Left cardiac atrium (tissue), 4 donors: Measurements from ENCODE around the gene CFAP68. TPM values are rescaled to one million over a fixed set of nuclear protein-coding genes. Genes with fewer than 3 reads are reported as not detected.

Experiments
- ATAC-seq, 2 donors: fragments of 200-7000 bp; cut with Tn5 transposase; one replicate each; pipeline ENCODE4 v1.9.1; 2020; ENCODE audit warnings: mild to moderate bottlenecking in 2 of 2, moderate library complexity in 2 of 2
- DNase-seq: peaks from one replicate; pipeline ENCODE4 v3.0.0-alpha.2; 2020
- intact Hi-C, 2 donors: fragments of 100-400 bp; cut with DNase I; formaldehyde crosslinking; loops; one replicate each; pipeline versions ENCODE4 v1.14.1 to v1.15.1; 2022 to 2023
- long read RNA-seq: library from polyadenylated mRNA; unstranded; transcript quantifications from one replicate; pipeline ENCODE4 v2.0.0, GENCODE V29; 2021
- total RNA-seq, 2 donors: library from RNA; stranded (reverse); fragmentation: NEBNext Ultra II Directional; extraction: Animal tissue kit (Norgen Biotek cat#: 25700); gene quantifications; one replicate each; pipeline ENCODE4 v1.2.1, GENCODE V29; 2021
- donor health status: DM: no; HTN: yes; CAD: no.
- donor health status: DM: no; HTN: yes; CAD: no; lungs with severe emphysema.
- donor health status: DM: yes; HTN: yes; CAD: no.
- donor health status: Dilated cardiomyopathy.

CFAP68 gene, protein sequence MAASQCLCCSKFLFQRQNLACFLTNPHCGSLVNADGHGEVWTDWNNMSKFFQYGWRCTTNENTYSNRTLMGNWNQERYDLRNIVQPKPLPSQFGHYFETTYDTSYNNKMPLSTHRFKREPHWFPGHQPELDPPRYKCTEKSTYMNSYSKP
- 10 to 100 TPM; 17.1 to 22.2 TPM for total RNA-seq
- long read RNA-seq, partial matches to known transcripts, result 0 of 1 reads
- long read RNA-seq, other reads (novel, unspliced or antisense), result 0 of 1 reads

DNA sequence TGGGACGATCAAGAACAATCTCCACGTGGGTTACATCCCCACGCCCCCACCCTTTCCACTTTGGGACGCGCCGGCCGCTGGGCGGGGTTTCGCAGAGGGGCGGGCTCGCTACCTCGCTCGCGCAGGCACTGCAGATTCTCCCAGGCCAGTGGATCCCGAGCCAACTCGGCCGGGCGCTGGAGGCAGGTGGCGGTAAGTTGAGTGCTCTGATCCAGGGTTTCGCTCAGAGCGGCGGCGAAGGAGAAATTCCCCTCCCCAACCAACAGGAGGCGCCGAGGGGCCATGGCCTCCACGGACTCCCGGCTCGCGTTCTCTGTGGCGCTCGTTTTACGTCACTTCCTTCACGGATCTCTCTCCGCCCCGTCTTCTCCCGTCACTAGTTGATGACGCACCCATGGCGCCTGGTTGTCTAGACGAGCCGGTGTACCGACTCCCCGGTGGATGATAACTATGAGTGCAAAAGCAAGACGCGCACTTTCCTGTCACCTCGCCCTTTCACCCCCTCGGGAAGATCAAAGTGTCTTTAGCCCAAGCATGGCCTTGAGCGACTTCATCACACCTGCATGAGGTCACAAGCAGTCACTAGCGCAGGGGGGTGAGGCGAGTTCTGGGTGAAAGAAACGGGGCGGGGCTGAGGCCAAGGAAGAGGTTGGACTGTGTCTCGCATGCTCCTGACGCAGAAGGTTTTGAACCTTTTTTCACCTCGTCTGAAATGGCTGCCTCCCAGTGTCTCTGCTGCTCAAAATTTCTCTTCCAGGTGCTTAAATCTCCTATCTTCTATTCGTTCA is at the start of gene CFAP68, which contains the start of gene FDXACB1:
CFAP68 (plus strand) TSS at position 693 of the 788 bp plus-strand sequence; CDS start at position 713, 20 bp downstream.
FDXACB1 (minus strand) TSS at position 317 of the 788 bp plus-strand sequence; CDS start at position 284, 33 bp downstream.
- peak; percentile 97 for DNase-seq
- intact Hi-C loops, result loop anchor here (2.0 to 10.0 kb wide), 4 partner anchors 53 to 104 kb away; partner anchors contain the start of gene DIXDC1 (in 1 of the 2)
- peak; percentile 96 to 97 for ATAC-seq

DNA sequence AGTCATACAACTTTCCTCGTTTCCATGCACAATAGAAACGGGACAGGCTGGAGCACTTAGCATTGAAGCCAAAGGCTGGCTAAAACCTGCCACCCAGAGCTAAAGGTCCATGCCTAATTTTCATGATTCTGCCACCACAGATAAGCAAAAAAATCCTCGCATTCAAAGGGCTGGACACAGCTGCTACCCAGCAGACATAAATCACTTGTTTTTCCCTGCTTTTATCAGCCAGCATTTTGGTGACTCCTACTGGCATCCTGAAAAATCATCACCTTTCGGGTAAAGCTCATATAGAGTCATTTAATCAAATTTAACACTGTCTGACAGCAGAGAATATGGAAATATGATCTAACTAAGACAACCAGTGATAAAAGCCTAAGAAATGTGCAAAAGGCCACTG is 45.8 kb upstream of the CFAP68 start:
- ATAC-seq (peak in 1 of 2 donors; percentile 71), DNase-seq (no peak)
- intact Hi-C loops, result loop anchor here in 1 of 2 donors (5.0 kb wide), 1 partner anchor 51 kb away; no protein-coding TSS in a partner anchor

DNA sequence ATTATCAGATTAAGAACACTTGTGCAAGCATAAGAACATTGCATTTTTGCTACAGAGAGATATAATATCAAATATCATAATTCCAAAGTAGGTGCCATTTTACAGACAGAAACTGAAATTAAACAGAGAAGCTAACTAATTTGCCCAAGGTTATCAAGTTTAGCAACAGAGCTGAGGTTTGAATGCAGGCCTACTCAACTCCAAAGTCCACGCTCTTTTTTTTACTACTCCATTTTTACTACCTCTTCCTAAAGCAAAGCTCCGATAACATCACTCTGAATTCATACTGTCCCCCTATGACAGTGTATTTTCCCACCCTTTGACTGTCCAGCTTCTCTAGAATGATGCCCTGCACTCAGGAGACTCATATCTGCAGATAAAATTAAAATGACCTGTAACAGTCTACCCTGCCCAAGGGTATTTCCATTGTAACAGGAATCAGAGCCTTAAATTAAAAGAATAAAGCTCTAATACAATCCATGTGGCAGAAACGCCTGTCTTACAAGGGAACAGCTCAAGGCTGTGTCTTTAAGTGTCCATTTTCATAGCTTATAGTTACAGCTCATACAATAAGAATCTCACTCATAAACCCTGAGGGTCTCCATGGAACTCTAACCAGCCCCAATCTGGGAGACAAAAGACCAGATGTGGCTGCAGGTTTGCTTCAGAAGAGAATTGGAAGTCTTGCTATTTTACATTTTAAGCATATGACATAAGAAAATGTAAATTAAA is 44.7 kb upstream of the CFAP68 start:
- intact Hi-C loops, result loop anchor here in 1 of 2 donors (5.0 kb wide), 1 partner anchor 52 kb away; no protein-coding TSS in a partner anchor
- DNase-seq, result no peak
- ATAC-seq, result no peak

DNA sequence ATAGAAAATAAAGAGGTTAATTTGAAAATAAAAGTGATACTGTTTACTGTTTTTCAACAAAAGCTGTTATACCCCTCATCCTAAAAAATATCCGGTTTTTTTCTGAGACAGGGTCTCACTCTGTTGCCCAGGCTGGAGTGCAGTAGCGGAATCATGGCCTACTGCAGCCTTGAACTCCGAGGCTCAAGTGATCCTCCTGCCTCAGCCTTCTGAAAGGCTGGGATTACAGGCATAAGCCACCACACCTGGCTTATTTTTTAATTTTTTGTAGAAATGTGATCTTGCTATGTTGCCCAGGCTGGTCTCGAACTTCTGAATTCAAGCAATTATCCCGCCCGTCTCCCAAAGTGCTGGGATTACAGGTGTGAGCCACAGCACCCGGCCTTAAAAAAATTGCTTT is 43.7 kb upstream of the CFAP68 start:
- ATAC-seq, result no peak
- DNase-seq, result no peak
- intact Hi-C loops, result no loop called here

DNA sequence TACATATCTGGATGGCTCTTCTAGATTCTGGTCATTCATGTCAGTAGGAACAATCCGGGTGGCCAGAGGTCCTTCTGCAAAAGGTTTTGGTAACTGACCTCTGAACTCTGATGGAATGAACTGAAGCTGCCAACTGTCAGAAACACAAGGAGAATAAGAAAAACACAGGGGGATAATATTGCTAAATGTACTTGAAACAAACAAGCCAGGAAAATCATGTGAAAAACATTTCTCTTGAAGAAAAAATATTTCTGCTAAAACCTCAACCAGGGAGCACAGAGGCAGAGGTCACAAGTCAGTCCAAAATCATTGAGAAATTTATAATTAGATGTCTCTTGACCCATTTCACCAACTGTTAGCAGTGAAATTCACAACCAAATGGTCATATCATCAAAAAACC is 43.2 kb upstream of the CFAP68 start:
- ATAC-seq (peak in 1 of 2 donors; percentile 58), DNase-seq (no peak)
- intact Hi-C loops, result no loop called here

DNA sequence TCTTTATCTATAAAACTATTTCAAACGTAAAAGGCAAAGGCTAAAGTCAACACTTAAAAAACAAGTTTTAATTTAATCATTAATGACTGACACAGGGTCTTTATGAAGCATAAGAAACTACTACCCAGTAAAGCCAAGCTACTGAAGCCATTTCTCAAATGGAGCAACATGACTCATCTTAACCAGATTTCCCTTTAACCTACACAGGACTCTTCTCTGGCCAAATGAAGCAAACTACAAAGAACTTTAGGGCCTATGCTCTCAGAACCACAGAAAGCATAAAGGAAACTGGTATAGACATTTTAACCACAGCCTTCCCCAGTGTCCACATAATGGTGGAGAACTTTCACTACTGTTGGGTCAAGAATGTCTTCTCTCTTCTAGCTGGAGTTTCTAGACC is 42.6 kb upstream of the CFAP68 start:
- DNase-seq, result no peak
- ATAC-seq, result no peak
- intact Hi-C loops, result no loop called here

DNA sequence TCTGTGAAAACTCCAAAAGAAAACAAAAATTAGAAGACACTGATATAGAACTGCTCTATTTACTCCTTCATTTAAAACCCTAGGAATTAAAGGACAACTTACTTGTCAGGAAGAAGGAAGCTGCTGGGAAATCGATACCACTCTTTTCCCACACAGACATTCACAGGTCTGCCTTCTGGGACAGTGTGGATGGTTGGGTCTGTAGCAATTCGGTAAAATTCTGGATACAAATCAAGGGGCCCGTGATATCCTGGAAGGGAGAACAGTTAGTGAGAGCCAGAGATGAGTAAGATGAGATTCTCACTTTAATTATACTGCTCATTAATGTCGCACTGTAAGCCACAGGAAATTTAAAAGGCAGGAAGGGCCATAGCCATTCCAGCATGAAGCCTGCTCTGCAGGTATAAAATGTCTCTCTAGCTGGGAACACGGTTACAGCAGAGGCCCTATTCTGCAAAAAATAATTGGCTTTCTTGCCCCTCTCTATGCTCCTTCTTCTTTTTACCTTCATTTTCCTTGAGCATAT is 41.9 kb upstream of the CFAP68 start:
- DNase-seq (no peak), ATAC-seq (no peak)
- intact Hi-C loops, result no loop called here

DNA sequence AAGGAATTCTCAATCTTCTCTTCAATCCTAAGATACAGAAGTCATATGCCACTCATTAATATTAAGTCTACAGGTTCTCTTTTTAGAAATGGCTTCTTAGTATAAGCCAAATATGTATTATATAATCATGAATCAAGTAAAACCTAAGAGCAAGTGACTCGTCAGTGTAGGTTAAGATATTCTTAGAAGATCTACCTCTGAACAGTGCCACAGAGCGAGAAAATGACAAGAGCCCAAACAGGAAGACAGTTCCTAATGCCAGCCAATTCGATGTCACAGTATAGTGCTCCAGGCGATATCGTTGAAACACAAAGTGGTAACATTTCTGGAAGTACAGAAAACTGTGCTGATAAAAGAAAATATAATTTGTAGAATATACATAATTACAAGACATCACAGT is 41.3 kb upstream of the CFAP68 start:
- intact Hi-C loops, result no loop called here
- DNase-seq, result no peak
- ATAC-seq, result no peak

DNA sequence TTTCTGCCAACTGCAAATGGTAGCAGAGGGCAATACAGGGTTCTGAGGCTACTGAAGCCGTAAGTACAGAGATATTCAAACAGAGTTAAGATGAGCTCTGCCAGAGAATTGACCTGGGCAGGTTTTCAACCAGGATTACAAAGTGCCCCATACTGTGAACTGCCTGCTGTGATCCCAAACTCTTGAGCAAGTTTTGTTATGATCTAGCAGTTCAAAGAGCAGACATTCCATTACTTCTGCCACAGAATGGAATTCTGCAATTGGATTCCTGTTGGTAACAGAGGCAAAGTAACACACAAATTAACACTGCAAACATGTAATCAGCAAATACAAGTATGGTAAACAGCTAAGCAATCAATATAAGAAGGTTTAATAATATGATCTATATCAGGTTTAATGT is 39.2 kb upstream of the CFAP68 start:
- ATAC-seq (no peak), DNase-seq (no peak)
- intact Hi-C loops, result loop anchor here (2.0 to 10.0 kb wide), 6 partner anchors 63 to 385 kb away; partner anchors contain the start of gene SIK2 (in 1 of the 2)

DNA sequence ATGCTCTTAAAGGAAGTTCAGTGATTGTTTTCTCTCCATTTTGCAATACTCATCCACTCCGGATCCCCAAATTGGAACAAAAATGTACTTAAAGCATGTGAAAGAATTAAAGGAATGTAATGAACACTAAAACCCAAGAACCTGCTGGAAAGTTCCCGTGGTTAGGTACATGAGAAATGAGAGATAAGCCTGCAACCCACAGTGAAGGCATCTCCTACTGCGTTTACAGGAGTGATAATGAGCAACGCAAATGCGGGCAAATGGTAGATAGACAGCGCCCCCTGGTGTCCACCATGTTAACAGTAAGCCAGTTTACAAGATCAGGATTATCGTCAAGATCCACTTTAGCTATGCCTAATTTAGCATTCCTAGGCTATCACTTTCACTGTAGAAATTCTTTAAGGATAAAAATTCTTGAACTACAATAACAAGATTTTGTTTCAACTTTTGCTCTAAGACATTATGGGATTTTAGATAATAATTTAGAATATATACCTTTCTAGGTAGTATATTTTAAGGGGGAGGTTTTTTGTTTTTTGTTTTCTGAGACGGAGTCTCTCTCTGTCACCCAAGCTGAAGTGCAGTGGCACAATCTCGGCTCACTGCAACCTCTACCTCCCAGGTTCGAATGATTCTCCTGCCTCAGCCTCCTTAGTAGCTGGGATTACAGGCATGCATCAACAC is 37.8 kb upstream of the CFAP68 start:
- intact Hi-C loops, result loop anchor here (2.0 to 10.0 kb wide), 7 partner anchors 64 to 387 kb away; partner anchors contain the start of gene SIK2 (in 1 of the 2)

DNA sequence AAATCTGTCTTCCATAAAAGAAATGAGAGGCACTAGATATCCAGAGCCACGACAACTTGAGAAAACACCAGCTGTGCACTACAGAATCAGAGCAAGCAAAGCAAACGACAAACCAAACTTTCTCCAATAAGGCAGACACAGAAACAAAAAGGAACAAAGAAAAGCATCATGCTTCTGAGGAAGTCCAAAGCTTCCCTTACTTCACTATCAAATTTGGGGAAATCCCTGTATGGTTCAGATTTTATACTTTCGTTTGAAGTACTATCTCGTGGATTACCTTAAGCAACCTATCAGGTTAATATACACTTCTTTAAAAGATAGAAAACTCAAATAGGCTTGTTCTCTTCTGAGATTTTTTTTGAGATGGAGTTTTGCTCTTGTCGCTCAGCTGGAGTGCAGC is 35.7 kb upstream of the CFAP68 start:
- ATAC-seq (no peak), DNase-seq (no peak)
- intact Hi-C loops, result loop anchor here (2.0 to 10.0 kb wide), 6 partner anchors 66 to 389 kb away; partner anchors contain the start of gene SIK2 (in 1 of the 2)

More for the DNA sequence above, 37.8 kb upstream of the CFAP68 start:
- DNase-seq (peak; percentile 91), ATAC-seq (peak; percentile 90)

DNA sequence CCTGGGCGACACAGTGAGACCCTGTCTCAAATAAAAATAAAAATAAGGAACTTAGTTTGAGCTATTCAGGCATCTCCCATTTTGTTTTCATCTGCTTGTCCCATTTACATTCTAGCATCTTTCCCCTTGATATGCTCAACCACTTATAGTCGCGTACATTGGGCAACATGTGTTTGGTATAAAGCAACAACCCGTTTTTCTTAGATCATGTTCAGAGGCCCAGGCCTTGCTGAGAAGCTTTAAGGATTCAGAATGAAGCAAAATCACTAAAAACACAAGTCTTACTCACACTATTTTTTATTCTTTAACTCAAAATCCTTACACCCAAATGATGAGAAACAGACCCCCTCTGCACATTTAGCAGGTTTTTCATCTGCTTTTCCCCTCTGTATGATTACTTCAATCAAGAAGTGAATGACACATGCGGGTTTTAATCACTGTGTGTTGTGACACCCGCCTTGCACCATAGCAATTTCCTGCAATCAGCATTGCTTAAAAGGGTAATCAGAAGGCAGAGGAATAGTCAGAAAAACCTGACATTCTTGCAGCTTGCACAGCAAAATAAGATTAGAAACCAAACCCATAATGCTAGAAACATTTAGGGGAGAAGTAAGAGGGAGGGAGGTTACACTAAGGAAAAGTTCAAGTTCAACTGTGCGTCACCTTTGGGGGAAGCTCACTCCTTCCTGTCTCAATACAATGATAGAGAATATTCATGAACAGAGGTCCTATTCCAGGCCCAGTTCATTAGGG is 33.9 kb upstream of the CFAP68 start:
- ATAC-seq (no peak), DNase-seq (no peak)
- intact Hi-C loops, result loop anchor here (10.0 kb wide), 2 partner anchors 251 to 391 kb away; no protein-coding TSS in a partner anchor

DNA sequence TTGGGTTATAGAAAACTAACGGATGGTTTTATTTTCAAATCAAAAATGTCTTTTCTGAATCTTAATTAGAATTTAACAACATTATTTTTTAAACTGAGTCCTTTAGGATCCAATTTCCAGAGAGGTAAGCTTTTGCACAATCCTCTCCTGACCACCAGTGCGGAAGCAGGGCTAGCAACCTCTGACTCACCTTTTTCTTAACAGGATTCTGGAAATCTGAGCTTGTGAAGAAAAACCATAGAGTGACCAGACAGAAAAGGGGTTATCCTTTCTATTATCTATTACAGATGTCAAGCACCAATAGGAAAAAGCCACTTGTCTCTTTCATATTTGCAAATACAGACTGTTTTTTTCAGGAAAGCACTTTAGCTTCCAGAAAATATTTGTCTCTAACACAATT is 33.3 kb upstream of the CFAP68 start:
- intact Hi-C loops, result loop anchor here (10.0 kb wide), 2 partner anchors 251 to 391 kb away; no protein-coding TSS in a partner anchor
- ATAC-seq, result peak in 1 of 2 donors; percentile 61
- DNase-seq, result no peak

DNA sequence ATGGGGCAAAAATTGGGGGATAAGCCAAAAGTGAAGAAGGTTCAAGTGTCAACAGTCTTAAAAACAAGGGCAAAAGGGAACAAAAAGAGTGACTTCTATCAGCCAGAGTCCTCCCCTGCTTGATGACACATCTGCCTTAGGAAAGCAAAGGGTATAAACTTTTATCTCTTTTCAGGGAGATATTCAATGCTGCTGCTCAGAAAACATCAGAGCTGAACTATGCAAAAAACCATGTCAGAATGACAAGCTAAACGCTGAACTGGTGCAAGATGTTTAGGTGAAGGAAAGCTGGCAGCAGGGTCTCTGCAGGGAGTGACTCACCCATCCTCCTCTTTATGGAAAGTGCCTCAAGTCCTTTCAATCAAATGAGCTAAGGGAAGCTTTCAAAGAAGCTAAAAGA is 32.7 kb upstream of the CFAP68 start:
- DNase-seq, result no peak
- intact Hi-C loops, result loop anchor here (10.0 kb wide), 2 partner anchors 252 to 392 kb away; no protein-coding TSS in a partner anchor
- peak; percentile 62 to 94 for ATAC-seq

DNA sequence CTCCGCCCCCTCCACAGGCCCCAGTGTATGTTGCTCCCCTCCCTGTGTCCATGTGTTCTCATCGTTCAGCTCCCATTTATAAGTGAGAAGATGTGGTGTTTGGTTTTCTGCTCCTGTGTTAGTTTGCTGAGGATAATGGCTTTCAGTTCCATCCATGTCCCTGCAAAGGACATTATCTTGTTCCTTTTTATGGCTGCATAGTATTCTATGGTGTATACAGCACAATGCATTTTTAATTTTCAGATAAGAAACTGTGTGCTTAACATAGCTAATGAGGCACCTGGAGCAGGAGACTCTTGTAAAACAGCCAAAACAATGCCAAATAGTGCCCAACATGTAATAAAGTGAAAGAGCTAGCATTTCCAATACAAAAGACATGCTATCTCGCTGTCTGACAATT is 29.7 kb upstream of the CFAP68 start:
- intact Hi-C loops, result loop anchor here (10.0 kb wide), 2 partner anchors 255 to 395 kb away; no protein-coding TSS in a partner anchor
- DNase-seq, result no peak
- no peak for ATAC-seq

DNA sequence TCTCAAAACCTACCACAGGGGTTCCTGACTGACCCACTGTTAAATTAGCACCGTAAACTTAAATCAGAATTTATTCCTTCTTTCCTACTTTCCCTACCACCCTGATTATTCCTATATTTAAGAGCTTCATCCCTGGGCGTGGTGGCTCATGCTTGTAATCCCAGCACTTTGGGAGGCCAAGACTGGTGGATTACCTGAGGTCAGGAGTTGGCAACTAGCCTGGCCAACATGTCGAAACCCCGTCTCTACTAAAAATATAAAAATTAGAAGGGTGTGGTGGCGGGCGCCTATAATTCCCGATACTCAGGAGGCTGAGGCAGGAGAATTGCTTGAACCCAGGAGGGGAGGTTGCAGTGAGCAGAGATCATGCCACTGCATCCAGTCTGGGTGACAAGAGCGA is 28.3 kb upstream of the CFAP68 start:
- intact Hi-C loops, result no loop called here
- no peak for DNase-seq
- no peak for ATAC-seq

DNA sequence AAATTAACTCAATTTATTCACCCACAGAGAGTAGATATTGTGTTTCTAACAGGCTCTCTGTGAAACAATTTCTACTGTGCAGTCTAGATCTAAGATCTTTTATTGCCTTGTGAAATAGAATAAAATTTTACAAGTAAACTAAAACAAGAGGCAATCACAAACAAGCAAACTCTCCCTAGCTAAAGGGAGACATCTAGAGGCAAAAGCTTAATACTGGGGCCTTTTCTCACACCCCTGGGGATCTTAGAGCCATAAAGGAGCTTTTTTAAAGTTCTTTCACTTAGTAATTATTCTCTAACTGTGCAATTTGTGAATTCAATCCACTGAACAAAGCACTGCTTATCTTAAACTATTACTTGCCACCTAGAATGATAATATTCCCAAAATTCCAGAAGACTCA is 27.7 kb upstream of the CFAP68 start:
- ATAC-seq (no peak), DNase-seq (no peak)
- intact Hi-C loops, result no loop called here

DNA sequence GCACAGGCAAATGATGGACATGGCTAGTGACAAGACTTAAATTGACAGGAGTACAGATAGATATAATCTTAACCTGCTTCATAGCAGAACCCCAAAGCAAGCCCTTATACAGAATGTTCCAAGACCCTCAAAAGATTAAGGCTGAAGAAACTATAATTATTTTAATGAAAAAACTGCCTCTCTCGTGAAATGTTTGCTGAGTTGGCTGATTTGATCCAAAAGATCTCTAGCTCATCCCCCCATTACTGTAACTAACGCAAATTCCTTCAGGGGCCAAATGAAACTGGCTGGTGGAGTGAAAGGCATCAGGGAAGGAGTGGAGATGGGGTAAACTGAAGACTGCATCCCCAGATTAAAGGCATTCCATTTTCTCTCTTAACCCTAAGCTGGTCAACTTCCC is 27.2 kb upstream of the CFAP68 start:
- intact Hi-C loops, result no loop called here
- ATAC-seq (no peak), DNase-seq (no peak)
